Left ventricle myocardium inferior (tissue), 1 donor: Measurements from ENCODE around the gene RAPGEF1. TPM values are rescaled to one million over a fixed set of nuclear protein-coding genes. Genes with fewer than 3 reads are reported as not detected.

ENCODE experiments used
- DNase-seq: peaks from one replicate; pipeline ENCODE4 v3.0.0-alpha.2; 2020
- H3K27ac ChIP-seq: fragments of 200-600 bp; replicated peaks from 2 replicates; pipeline ENCODE4 v1.8.0; 2021
- H3K27me3 ChIP-seq: fragments of 200-600 bp; 2 replicates; pipeline ENCODE4 v1.8.0; 2021; ENCODE audit warnings: low read depth
- H3K36me3 ChIP-seq: fragments of 200-600 bp; 2 replicates; pipeline ENCODE4 v1.8.0; 2021
- H3K4me1 ChIP-seq: fragments of 200-600 bp; 2 replicates; pipeline ENCODE4 v1.8.0; 2021
- H3K4me3 ChIP-seq: fragments of 200-600 bp; 2 replicates; pipeline ENCODE4 v1.8.0; 2021; ENCODE audit warnings: mild to moderate bottlenecking, moderate library complexity
- H3K9me3 ChIP-seq: fragments of 200-600 bp; replicated peaks from 2 replicates; pipeline ENCODE4 v1.8.0; 2021
- CTCF ChIP-seq: fragments of 200-600 bp; IDR thresholded peaks from 2 replicates; pipeline ENCODE4 v1.8.0; 2021; ENCODE audit warnings: antibody characterized with exemption, mild to moderate bottlenecking, borderline replicate concordance
- intact Hi-C: fragments of 100-400 bp; cut with micrococcal nuclease; formaldehyde crosslinking; loops from one replicate; pipeline ENCODE4 v1.11.0; 2022
- total RNA-seq: library from RNA; stranded (reverse); fragmentation: NEBNext Ultra II Directional; extraction: Animal tissue kit (Norgen Biotek cat#: 25700); gene quantifications from one replicate; pipeline ENCODE4 v1.2.1, GENCODE V29; 2021
- donor health status: DM: no; HTN: yes; CAD: no; lungs with severe emphysema.

Gene RAPGEF1
- total RNA-seq, 1 donor from 2014 or later, result 95.9 TPM

- DNase-seq, result no peak
- Histone ChIP-seq H3K9me3 (no peaks in the 10 kb centered on the region), H3K27ac (peak overlapping the region; percentile 83), H3K36me3 (peaks cover 4% of the 10 kb centered on the region), H3K27me3 (no peaks in the 10 kb centered on the region), H3K4me3 (no peak overlapping the region), H3K4me1 (peaks cover 97% of the 10 kb centered on the region)
- intact Hi-C loops, result no loop called here
- TF ChIP-seq CTCF, result no peak
These were observed 22.0 kb downstream of the RAPGEF1 start for GRCh38 chr9:131717719-131718460.

- intact Hi-C loops, result no loop called here
- Histone ChIP-seq H3K27ac (peak overlapping the region; percentile 83), H3K9me3 (no peaks in the 10 kb centered on the region), H3K4me3 (no peak overlapping the region), H3K27me3 (no peaks in the 10 kb centered on the region), H3K36me3 (peaks cover under 1% of the 10 kb centered on the region), H3K4me1 (peaks cover 97% of the 10 kb centered on the region)
- DNase-seq, result peak; percentile 64
- no peak for TF ChIP-seq CTCF
These were observed 24.0 kb downstream of the RAPGEF1 start for GRCh38 chr9:131715906-131716305.

- Histone ChIP-seq H3K36me3 (no peaks in the 10 kb centered on the region), H3K4me3 (no peak overlapping the region), H3K4me1 (peaks cover 98% of the 10 kb centered on the region), H3K27ac (peak overlapping the region; percentile 83), H3K9me3 (no peaks in the 10 kb centered on the region), H3K27me3 (no peaks in the 10 kb centered on the region)
- intact Hi-C loops, result no loop called here
- no peak for TF ChIP-seq CTCF
- no peak for DNase-seq
These were observed 25.1 kb downstream of the RAPGEF1 start for GRCh38 chr9:131714821-131715220.

GRCh38 chr9:131714161-131714646, 25.7 kb downstream of the RAPGEF1 start:
- DNase-seq, result peak; percentile 64
- TF ChIP-seq CTCF, result no peak
- H3K4me3 ChIP-seq, result no peak overlapping the region
- peaks cover 98% of the 10 kb centered on the region for H3K4me1 ChIP-seq
- no peaks in the 10 kb centered on the region for H3K9me3 ChIP-seq
- no peaks in the 10 kb centered on the region for H3K36me3 ChIP-seq
- H3K27me3 ChIP-seq, result no peaks in the 10 kb centered on the region
- peak overlapping the region; percentile 83 for H3K27ac ChIP-seq
- intact Hi-C loops, result no loop called here

GRCh38 chr9:131713016-131713415, 26.9 kb downstream of the RAPGEF1 start:
- DNase-seq, result no peak
- intact Hi-C loops, result no loop called here
- peaks cover 98% of the 10 kb centered on the region for H3K4me1 ChIP-seq

More at GRCh38 chr9:131713016-131713415, 26.9 kb downstream of the RAPGEF1 start:
- TF ChIP-seq CTCF, result no peak
- H3K27me3 ChIP-seq, result no peaks in the 10 kb centered on the region
- no peaks in the 10 kb centered on the region for H3K36me3 ChIP-seq
- H3K9me3 ChIP-seq, result no peaks in the 10 kb centered on the region
- no peak overlapping the region for H3K4me3 ChIP-seq
- peak overlapping the region; percentile 83 for H3K27ac ChIP-seq
